Common myeloid progenitor, CD34-positive (primary cell): ENCODE data around the gene NAP1L5.

Source experiments
- CTCF ChIA-PET: fragments of 350-600 bp; sonication (Branson Sonifier 250); formaldehyde crosslinking; loops from one replicate; lab custom pipeline; 2021; ENCODE audit warnings: antibody characterized with exemption; lab: Charles Lee
- POLR2A ChIA-PET: fragments of 350-600 bp; sonication (Branson Sonifier 250); formaldehyde crosslinking; loops from one replicate; lab custom pipeline; 2021; ENCODE audit warnings: antibody characterized with exemption; lab: Charles Lee
- DNase-seq, 3 donors: peaks; one replicate each; pipeline versions ENCODE4 v3.0.0 to v3.0.0-alpha.2; 2013
- H3K27ac ChIP-seq, 2 experiments: 1 replicate in 1 of 2; 2 replicates in 1 of 2; pipeline ENCODE4 v1.7.0; 2013; ENCODE audit warnings: inconsistent platforms in 2 of 2, low read length in 2 of 2, mild to moderate bottlenecking in 2 of 2, low read depth in 1 of 2, moderate library complexity in 1 of 2; ENCODE audit not compliant: severe bottlenecking in 2 of 2, insufficient read depth in 1 of 2, poor library complexity in 1 of 2
- H3K27me3 ChIP-seq, 5 experiments: replicated peaks in 2 of 5; 1 replicate in 3 of 5; 2 replicates in 2 of 5; pipeline versions ENCODE4 v1.6.1 to v1.7.0; 2013; ENCODE audit warnings: low read length in 4 of 5, mild to moderate bottlenecking in 2 of 5, moderate library complexity in 2 of 5, inconsistent platforms in 1 of 5; ENCODE audit not compliant: insufficient read depth in 5 of 5, control insufficient read depth in 4 of 5
- H3K36me3 ChIP-seq, 4 experiments: 1 replicate in 2 of 4; 2 replicates in 2 of 4; pipeline versions ENCODE4 v1.6.1 to v1.7.0; 2013; ENCODE audit warnings: low read length in 3 of 4, control low read depth in 1 of 4, mild to moderate bottlenecking in 1 of 4; ENCODE audit not compliant: control insufficient read depth in 4 of 4, insufficient read depth in 4 of 4
- H3K4me1 ChIP-seq, 4 experiments: 1 replicate in 3 of 4; 2 replicates in 1 of 4; pipeline versions ENCODE4 v1.6.1 to v1.7.1; 2013; ENCODE audit warnings: low read length in 3 of 4, mild to moderate bottlenecking in 3 of 4, control low read depth in 1 of 4, inconsistent platforms in 1 of 4, moderate library complexity in 1 of 4; ENCODE audit not compliant: control insufficient read depth in 4 of 4, insufficient read depth in 4 of 4; ENCODE audit errors: control extremely low read depth in 1 of 4
- H3K4me3 ChIP-seq, 7 experiments: 1 replicate in 4 of 7; 2 replicates in 3 of 7; pipeline versions ENCODE4 v1.5.1 to v1.7.0; 2013; ENCODE audit warnings: mild to moderate bottlenecking in 7 of 7, low read length in 6 of 7, moderate library complexity in 6 of 7, inconsistent platforms in 2 of 7, low read depth in 2 of 7, control low read depth in 1 of 7; ENCODE audit not compliant: insufficient read depth in 4 of 7, control insufficient read depth in 1 of 7; ENCODE audit errors: extremely low read depth in 1 of 7
- H3K9me3 ChIP-seq, 5 experiments: 1 replicate in 4 of 5; 2 replicates in 1 of 5; pipeline versions ENCODE4 v1.6.1 to v1.7.1; 2013; ENCODE audit warnings: low read length in 4 of 5, mild to moderate bottlenecking in 2 of 5, inconsistent platforms in 1 of 5, low read depth in 1 of 5, moderate library complexity in 1 of 5; ENCODE audit not compliant: control insufficient read depth in 4 of 5, insufficient read depth in 2 of 5; ENCODE audit errors: control extremely low read depth in 1 of 5
- WGBS: methylation state at CpG from one replicate; pipeline ENCODE4 v1.1.5; 2013; ENCODE audit not compliant: insufficient coverage; 5-methylcytosine and 5-hydroxymethylcytosine counted together

The NAP1L5 gene

DNA sequence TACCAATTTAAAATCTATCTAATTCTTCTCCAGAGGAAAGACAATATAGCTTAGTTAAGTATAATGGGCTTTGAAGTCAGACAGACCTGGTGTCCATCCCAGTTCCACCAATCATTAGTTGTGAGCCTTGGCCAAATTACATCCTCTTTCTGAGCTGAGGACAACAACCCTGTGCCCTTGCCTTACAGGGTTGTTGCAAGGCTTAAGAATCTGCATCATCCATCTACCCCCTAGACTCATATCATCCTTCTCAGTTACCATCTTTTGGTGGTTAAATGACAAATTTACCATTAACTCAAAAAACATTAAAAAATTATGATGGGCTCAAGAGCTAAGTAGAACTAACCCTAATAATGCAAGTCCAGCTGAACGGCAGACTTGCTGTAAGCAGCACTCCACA lies 51.6 kb downstream of the NAP1L5 start:
- no peak overlapping the region for H3K27ac ChIP-seq

More for the DNA sequence above, 51.6 kb downstream of the NAP1L5 start:
- 80% methylated on average over 1 of the region's 1 CpG for WGBS
- ChIA-PET POLR2A (no interaction called here), CTCF (interaction anchor here (1.0 to 1.5 kb wide), 3 partner anchors 13 to 106 kb away, joined by 3 to 5 read pairs (median 3); no protein-coding TSS in a partner anchor)
- Histone ChIP-seq H3K27me3 (no peaks in the 10 kb centered on the region), H3K36me3 (no peaks in the 10 kb centered on the region), H3K9me3 (peaks cover 0 to 5% (median 0%) of the 10 kb centered on the region in 5 experiments), H3K4me1 (no peaks in the 10 kb centered on the region), H3K4me3 (no peak overlapping the region)
- no peak for DNase-seq
